Stomach smooth muscle (tissue), 2 donors: Measurements from ENCODE around the gene AKAP13.
"Not testable (repeated sequence)": the region's sequence is repeated elsewhere in the genome, so short reads cannot be mapped to it uniquely, and the experiment has no call there.

Source experiments
- H3K27ac ChIP-seq: one replicate; pipeline ENCODE4 v1.7.0; 2013; ENCODE audit warnings: mild to moderate bottlenecking, low read length, inconsistent platforms
- H3K27me3 ChIP-seq, 2 donors: one replicate each; pipeline ENCODE4 v1.7.0; 2013; ENCODE audit warnings: low read length in 2 of 2; ENCODE audit not compliant: insufficient read depth in 2 of 2, control insufficient read depth in 1 of 2
- H3K36me3 ChIP-seq, 2 donors: one replicate each; pipeline ENCODE4 v1.7.0; 2013; ENCODE audit warnings: low read length in 2 of 2; ENCODE audit not compliant: control insufficient read depth in 2 of 2, insufficient read depth in 2 of 2
- H3K4me1 ChIP-seq: one replicate; pipeline ENCODE4 v1.7.0; 2013; ENCODE audit warnings: low read length; ENCODE audit not compliant: control insufficient read depth, insufficient read depth
- H3K4me3 ChIP-seq, 2 donors: one replicate each; pipeline ENCODE4 v1.7.0; 2013; ENCODE audit warnings: low read length in 2 of 2
- H3K9ac ChIP-seq, 2 donors: one replicate each; pipeline ENCODE4 v1.7.0; 2013; ENCODE audit warnings: low read length in 2 of 2, mild to moderate bottlenecking in 1 of 2
- H3K9me3 ChIP-seq, 2 donors: one replicate each; pipeline ENCODE4 v1.7.0; 2013; ENCODE audit warnings: low read length in 2 of 2; ENCODE audit not compliant: control insufficient read depth in 2 of 2
- donor health status: healthy.
- donor health status: Pancreatic carcinoma.

The AKAP13 gene

GRCh38 chr15:85520650-85521049 lies 140.2 kb downstream of the AKAP13 start:
- H3K4me3 ChIP-seq, result no peak overlapping the region
- H3K27ac ChIP-seq, result no peak overlapping the region
- H3K27me3 ChIP-seq, result no peaks in the 10 kb centered on the region
- H3K9me3 ChIP-seq, result no peaks in the 10 kb centered on the region
- H3K36me3 ChIP-seq, result peaks cover 2 to 3% of the 10 kb centered on the region in 2 donors
- no peaks in the 10 kb centered on the region for H3K4me1 ChIP-seq
- no peak overlapping the region for H3K9ac ChIP-seq

DNA sequence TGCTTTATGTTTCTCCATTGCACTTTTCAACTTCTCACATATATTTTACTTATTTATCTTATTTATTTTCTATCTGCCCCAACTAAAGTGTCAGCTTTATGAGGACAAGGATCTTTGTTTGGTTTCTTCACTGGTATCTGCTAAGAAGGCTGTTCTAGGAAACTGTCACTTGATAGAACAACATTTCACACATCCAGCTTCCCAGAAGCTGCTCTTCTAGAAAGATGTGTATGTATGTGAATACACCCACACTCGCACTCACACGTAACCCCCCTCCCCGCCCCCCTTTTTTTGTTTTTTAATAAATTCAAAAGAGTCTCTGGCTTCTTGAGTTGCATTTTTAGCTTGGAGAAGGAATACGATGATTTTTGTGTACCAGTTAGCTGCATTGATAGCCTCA lies 143.1 kb downstream of the AKAP13 start:
- H3K4me1 ChIP-seq, result peaks cover under 1% of the 10 kb centered on the region
- peaks cover 2 to 3% of the 10 kb centered on the region in 2 donors for H3K36me3 ChIP-seq
- H3K4me3 ChIP-seq, result no peak overlapping the region
- H3K27me3 ChIP-seq, result no peaks in the 10 kb centered on the region
- no peak overlapping the region for H3K27ac ChIP-seq
- no peaks in the 10 kb centered on the region for H3K9me3 ChIP-seq
- no peak overlapping the region for H3K9ac ChIP-seq

DNA sequence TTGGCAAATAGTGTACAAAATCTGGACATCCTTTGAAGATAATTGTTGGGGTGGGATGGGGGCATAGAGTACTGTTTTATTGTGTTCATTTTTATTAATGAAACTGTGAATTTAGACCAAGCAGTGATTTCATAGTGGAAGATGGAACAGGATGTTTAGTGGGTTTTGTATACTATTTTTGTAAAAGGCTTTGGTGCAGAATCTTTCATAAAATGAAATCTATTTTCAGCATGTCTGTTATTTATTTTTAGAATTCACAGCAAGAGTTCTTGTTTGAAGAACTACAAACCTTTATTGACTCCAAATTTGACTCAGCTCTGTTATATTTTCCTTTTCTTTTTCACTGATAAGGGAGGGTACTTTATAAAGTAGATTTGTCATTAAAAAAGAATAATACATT lies 145.4 kb downstream of the AKAP13 start:
- H3K27me3 ChIP-seq, result no peaks in the 10 kb centered on the region
- H3K4me1 ChIP-seq, result peaks cover 3% of the 10 kb centered on the region
- H3K36me3 ChIP-seq, result peaks cover 2 to 3% of the 10 kb centered on the region in 2 donors
- H3K27ac ChIP-seq, result no peak overlapping the region
- no peak overlapping the region for H3K9ac ChIP-seq
- H3K4me3 ChIP-seq, result no peak overlapping the region
- no peaks in the 10 kb centered on the region for H3K9me3 ChIP-seq

GRCh38 chr15:85527895-85528294 lies 147.5 kb downstream of the AKAP13 start:
- Histone ChIP-seq H3K27me3 (no peaks in the 10 kb centered on the region), H3K36me3 (no peaks in the 10 kb centered on the region), H3K27ac (no peak overlapping the region), H3K4me1 (peaks cover 3% of the 10 kb centered on the region), H3K4me3 (peak overlapping the region in 1 of 2 donors; percentile 14), H3K9me3 (no peaks in the 10 kb centered on the region), H3K9ac (no peak overlapping the region)

DNA sequence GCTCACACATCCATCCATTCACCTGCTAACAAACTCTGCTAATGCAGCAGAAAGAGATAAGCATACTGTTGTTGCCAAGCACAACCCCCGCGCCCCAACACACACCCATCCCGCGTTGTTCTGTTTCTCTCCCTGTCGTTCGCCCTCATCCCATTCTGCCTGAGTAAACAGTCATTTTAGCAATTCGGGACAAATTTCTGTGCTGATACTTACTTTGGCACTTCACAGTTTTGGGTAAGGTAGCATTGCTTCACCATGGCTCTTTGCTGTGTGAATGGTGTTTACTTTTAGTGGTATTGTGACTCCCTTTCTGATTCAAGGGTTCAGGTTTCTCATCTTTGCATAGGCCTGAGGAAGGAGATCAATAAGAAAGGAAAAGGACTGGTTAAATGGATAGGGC lies 149.7 kb downstream of the AKAP13 start:
- Histone ChIP-seq H3K9ac (no peak overlapping the region), H3K4me1 (peaks cover 3% of the 10 kb centered on the region), H3K4me3 (no peak overlapping the region), H3K27ac (no peak overlapping the region), H3K9me3 (no peaks in the 10 kb centered on the region), H3K36me3 (peaks cover 0 to 4% of the 10 kb centered on the region in 2 donors), H3K27me3 (no peaks in the 10 kb centered on the region)

GRCh38 chr15:85531083-85531482 lies 150.7 kb downstream of the AKAP13 start:
- Histone ChIP-seq H3K36me3 (peaks cover 0 to 4% of the 10 kb centered on the region in 2 donors), H3K4me3 (no peak overlapping the region), H3K4me1 (peaks cover 3% of the 10 kb centered on the region), H3K27ac (no peak overlapping the region), H3K27me3 (no peaks in the 10 kb centered on the region), H3K9ac (no peak overlapping the region), H3K9me3 (no peaks in the 10 kb centered on the region)

DNA sequence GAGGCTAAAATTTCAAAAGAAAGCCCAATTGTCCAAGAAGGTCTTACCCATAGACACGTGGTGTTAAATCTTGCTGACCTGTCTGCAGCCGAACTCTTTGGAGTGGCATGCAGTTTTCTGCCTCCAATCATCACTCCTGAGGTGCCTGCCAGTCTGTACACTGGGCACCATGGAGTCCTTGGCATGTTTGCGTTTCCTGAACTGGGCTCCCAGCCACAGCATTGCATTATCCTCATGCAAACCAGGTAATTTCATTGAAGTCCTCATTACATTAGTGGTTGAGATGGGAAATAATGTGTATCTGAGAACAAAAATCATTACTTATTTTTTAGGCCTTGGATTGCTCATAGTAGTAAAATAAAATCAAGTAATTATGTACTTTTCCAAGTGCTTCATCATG lies 152.3 kb downstream of the AKAP13 start:
- H3K9ac ChIP-seq, result no peak overlapping the region
- H3K4me3 ChIP-seq, result no peak overlapping the region
- no peaks in the 10 kb centered on the region for H3K27me3 ChIP-seq
- H3K9me3 ChIP-seq, result no peaks in the 10 kb centered on the region
- H3K4me1 ChIP-seq, result peaks cover 3% of the 10 kb centered on the region
- H3K27ac ChIP-seq, result no peak overlapping the region
- peaks cover 0 to 4% of the 10 kb centered on the region in 2 donors for H3K36me3 ChIP-seq

- Histone ChIP-seq H3K27ac (no peak overlapping the region), H3K9ac (no peak overlapping the region), H3K9me3 (no peaks in the 10 kb centered on the region), H3K36me3 (peaks cover 0 to 4% of the 10 kb centered on the region in 2 donors), H3K27me3 (no peaks in the 10 kb centered on the region), H3K4me3 (no peak overlapping the region), H3K4me1 (no peaks in the 10 kb centered on the region)
Observed at GRCh38 chr15:85534031-85534430, 153.6 kb downstream of the AKAP13 start.

- H3K36me3 ChIP-seq, H3K9me3 ChIP-seq, H3K27ac ChIP-seq, H3K27me3 ChIP-seq, H3K4me1 ChIP-seq, H3K4me3 ChIP-seq, H3K9ac ChIP-seq: not testable (repeated sequence)
Observed at GRCh38 chr15:85535533-85536330, 155.3 kb downstream of the AKAP13 start.

- Histone ChIP-seq H3K4me3 (no peak overlapping the region), H3K27me3 (no peaks in the 10 kb centered on the region), H3K27ac (no peak overlapping the region), H3K36me3 (peaks cover 0 to 4% of the 10 kb centered on the region in 2 donors), H3K4me1 (no peaks in the 10 kb centered on the region), H3K9ac (no peak overlapping the region), H3K9me3 (no peaks in the 10 kb centered on the region)
Observed at GRCh38 chr15:85536341-85536740, 155.9 kb downstream of the AKAP13 start.

GRCh38 chr15:85539491-85539890 lies 159.1 kb downstream of the AKAP13 start:
- no peak overlapping the region for H3K27ac ChIP-seq
- H3K4me1 ChIP-seq, result peaks cover 11% of the 10 kb centered on the region
- no peaks in the 10 kb centered on the region for H3K27me3 ChIP-seq
- no peaks in the 10 kb centered on the region for H3K9me3 ChIP-seq
- no peak overlapping the region for H3K9ac ChIP-seq
- H3K36me3 ChIP-seq, result no peaks in the 10 kb centered on the region
- H3K4me3 ChIP-seq, result no peak overlapping the region
